OCI-LY1 (cell line): ENCODE data around the gene KBTBD12.

Experiments used
- H2AFZ ChIP-seq: fragments of 200-600 bp; sonication (generic), shearing (Covaris generic); 2 replicates; pipeline ENCODE4 v1.6.0; 2014; ENCODE audit warnings: antibody characterized with exemption, mild to moderate bottlenecking, low read length
- H3F3A ChIP-seq: fragments of 200-600 bp; sonication (generic), shearing (Covaris generic); 2 replicates; pipeline ENCODE4 v1.6.0; 2014; ENCODE audit warnings: mild to moderate bottlenecking, antibody characterized with exemption, low read length, moderate library complexity; ENCODE audit not compliant: insufficient read depth
- H3K27ac ChIP-seq: fragments of 200-600 bp; sonication (generic); 2 replicates; pipeline ENCODE4 v1.5.1; 2014; ENCODE audit warnings: low read length, mixed run types, mild to moderate bottlenecking, low read depth; ENCODE audit not compliant: poor library complexity, severe bottlenecking
- H3K27me3 ChIP-seq: fragments of 200-600 bp; sonication (generic); 2 replicates; pipeline ENCODE4 v1.6.0; 2014; ENCODE audit warnings: antibody characterized with exemption, mild to moderate bottlenecking, low read length, moderate library complexity; ENCODE audit not compliant: insufficient read depth
- H3K36me3 ChIP-seq: fragments of 200-600 bp; sonication (generic); 2 replicates; pipeline ENCODE4 v1.6.1; 2014; ENCODE audit warnings: mild to moderate bottlenecking, antibody characterized with exemption, low read length, moderate library complexity, mixed read lengths; ENCODE audit not compliant: insufficient read depth
- H3K4me1 ChIP-seq: fragments of 200-600 bp; sonication (generic); 2 replicates; pipeline ENCODE4 v1.5.1; 2014; ENCODE audit warnings: mild to moderate bottlenecking, low read length, moderate library complexity; ENCODE audit not compliant: insufficient read depth, severe bottlenecking
- H3K4me2 ChIP-seq: fragments of 200-600 bp; sonication (generic), shearing (Covaris generic); 2 replicates; pipeline ENCODE4 v1.6.1; 2014; ENCODE audit warnings: low read length
- H3K4me3 ChIP-seq: fragments of 200-600 bp; sonication (generic); 2 replicates; pipeline ENCODE4 v1.5.1; 2014; ENCODE audit warnings: low read length, low read depth, mild to moderate bottlenecking, mixed read lengths; ENCODE audit not compliant: poor library complexity, severe bottlenecking
- H3K79me2 ChIP-seq: fragments of 200-600 bp; shearing (Covaris generic); 2 replicates; pipeline ENCODE4 v1.6.1; 2016; ENCODE audit warnings: mixed run types, low read length, mixed read lengths; ENCODE audit not compliant: insufficient read depth
- H3K9ac ChIP-seq: fragments of 200-600 bp; sonication (generic), shearing (Covaris generic); 2 replicates; pipeline ENCODE4 v1.6.1; 2014; ENCODE audit warnings: mild to moderate bottlenecking, low read length, mixed read lengths
- H3K9me2 ChIP-seq: fragments of 200-600 bp; sonication (generic), shearing (Covaris generic); 2 replicates; pipeline ENCODE4 v1.6.1; 2014; ENCODE audit warnings: low read depth, mild to moderate bottlenecking, low read length, mixed read lengths
- H3K9me3 ChIP-seq: fragments of 200-600 bp; shearing (Covaris generic); 2 replicates; pipeline ENCODE4 v1.6.1; 2014; ENCODE audit warnings: low read length, mixed read lengths
- H4K20me1 ChIP-seq: fragments of 200-600 bp; sonication (generic), shearing (Covaris generic); 2 replicates; pipeline ENCODE4 v1.6.0; 2016; ENCODE audit warnings: mild to moderate bottlenecking, low read length; ENCODE audit not compliant: insufficient read depth
- CTCF ChIP-seq: fragments of 200-600 bp; sonication (generic), shearing (Covaris generic); IDR thresholded peaks from 2 replicates; pipeline ENCODE4 v1.5.1; 2017; ENCODE audit warnings: mild to moderate bottlenecking, antibody characterized with exemption, low read length, moderate library complexity, mixed read lengths
- EZH2 ChIP-seq: fragments of 200-600 bp; sonication (generic), shearing (Covaris generic); IDR thresholded peaks from 2 replicates; pipeline ENCODE4 v1.8.0; 2017; ENCODE audit warnings: borderline replicate concordance, mixed run types, mild to moderate bottlenecking, antibody characterized with exemption, low read length, moderate library complexity, mixed read lengths

The KBTBD12 gene

GRCh38 chr3:127987309-127987995 is 72.4 kb downstream of the KBTBD12 start:
- Histone ChIP-seq H3K4me3 (no peak overlapping the region), H2AFZ (no peak overlapping the region), H3F3A (no peaks in the 10 kb centered on the region), H3K27me3 (peaks cover 5% of the 10 kb centered on the region; the same call in 1 of the 2 replicates), H3K27ac (no peak overlapping the region), H3K4me1 (no peaks in the 10 kb centered on the region), H3K9me2 (no peaks in the 10 kb centered on the region), H3K4me2 (no peak overlapping the region), H4K20me1 (no peaks in the 10 kb centered on the region), H3K36me3 (no peaks in the 10 kb centered on the region), H3K79me2 (no peaks in the 10 kb centered on the region), H3K9ac (no peak overlapping the region), H3K9me3 (no peaks in the 10 kb centered on the region)
- no peak for TF ChIP-seq CTCF
- TF ChIP-seq EZH2: no peak

- H3K9me2 ChIP-seq: no peaks in the 10 kb centered on the region
- H3K9me3 ChIP-seq: no peaks in the 10 kb centered on the region
- no peak overlapping the region for H2AFZ ChIP-seq
- H3K79me2 ChIP-seq: no peaks in the 10 kb centered on the region
- H3K27ac ChIP-seq: no peak overlapping the region
- no peaks in the 10 kb centered on the region for H4K20me1 ChIP-seq
- H3K4me3 ChIP-seq: no peak overlapping the region
- H3F3A ChIP-seq: no peaks in the 10 kb centered on the region
- no peaks in the 10 kb centered on the region for H3K36me3 ChIP-seq
- no peak for TF ChIP-seq EZH2
- no peak for TF ChIP-seq CTCF
- H3K27me3 ChIP-seq: peaks cover 5% of the 10 kb centered on the region; the same call in 1 of the 2 replicates
- H3K9ac ChIP-seq: no peak overlapping the region
- H3K4me2 ChIP-seq: no peak overlapping the region
- H3K4me1 ChIP-seq: no peaks in the 10 kb centered on the region
These were observed 73.9 kb downstream of the KBTBD12 start for GRCh38 chr3:127988770-127989557.

GRCh38 chr3:127990051-127990450 is 75.0 kb downstream of the KBTBD12 start:
- H3K4me2 ChIP-seq: no peak overlapping the region
- H3K4me3 ChIP-seq: no peak overlapping the region
- no peak overlapping the region for H2AFZ ChIP-seq
- no peaks in the 10 kb centered on the region for H3K9me2 ChIP-seq
- no peaks in the 10 kb centered on the region for H3F3A ChIP-seq
- H3K27ac ChIP-seq: no peak overlapping the region
- no peaks in the 10 kb centered on the region for H4K20me1 ChIP-seq
- no peaks in the 10 kb centered on the region for H3K9me3 ChIP-seq
- H3K79me2 ChIP-seq: no peaks in the 10 kb centered on the region
- TF ChIP-seq EZH2 (no peak), CTCF (no peak)
- H3K4me1 ChIP-seq: no peaks in the 10 kb centered on the region
- no peak overlapping the region for H3K9ac ChIP-seq
- no peaks in the 10 kb centered on the region for H3K36me3 ChIP-seq
- H3K27me3 ChIP-seq: 0 out of 2 replicates have a peak, but pooled peaks cover 5% of the 10 kb centered on the region
